ENCODE data around the gene ZSCAN9.
A peak's percentile ranks its signal among the peaks of the same experiment; 100 is the strongest.

The ZSCAN9 gene

GRCh38 chr6:28224131-28225055 lies 682 bp upstream of the ZSCAN9 start:
- DNase-seq = no peak

- no peak for DNase-seq
These were observed 1.4 kb downstream of the ZSCAN9 start for GRCh38 chr6:28226460-28226859.

- no peak for DNase-seq
These were observed 7.7 kb downstream of the ZSCAN9 start for GRCh38 chr6:28232785-28233184.

GRCh38 chr6:28235912-28236452 lies 10.9 kb downstream of the ZSCAN9 start:
- no peak for DNase-seq

GRCh38 chr6:28239636-28240035 lies 14.6 kb downstream of the ZSCAN9 start:
- DNase-seq = no peak

- DNase-seq = no peak
These were observed 15.4 kb downstream of the ZSCAN9 start for GRCh38 chr6:28240471-28240870.

- no peak for DNase-seq
These were observed 18.9 kb downstream of the ZSCAN9 start for GRCh38 chr6:28243946-28244345.

GRCh38 chr6:28245206-28245941 lies 20.3 kb downstream of the ZSCAN9 start:
- no peak for DNase-seq

GRCh38 chr6:28248916-28249315 lies 23.8 kb downstream of the ZSCAN9 start:
- DNase-seq = no peak

GRCh38 chr6:28250747-28251146 lies 25.7 kb downstream of the ZSCAN9 start:
- DNase-seq = no peak

GRCh38 chr6:28251661-28252008 lies 26.6 kb downstream of the ZSCAN9 start:
- DNase-seq = peak in 1 of 2 donors; percentile 37

- peak; percentile 82 to 89 for DNase-seq
These were observed 27.2 kb downstream of the ZSCAN9 start, which contains the start of gene ZKSCAN4 for GRCh38 chr6:28252009-28252975. Gene ZKSCAN4 (minus strand): TSS chr6:28252269. CDS start chr6:28251980, 289 bp downstream.

- no peak for DNase-seq
These were observed 29.0 kb downstream of the ZSCAN9 start for GRCh38 chr6:28254121-28254519.

GRCh38 chr6:28257042-28257441 lies 32.0 kb downstream of the ZSCAN9 start:
- DNase-seq = no peak

GRCh38 chr6:28258877-28259777 lies 34.1 kb downstream of the ZSCAN9 start, which contains the start of gene NKAPL:
Gene NKAPL (plus strand): TSS chr6:28259297. CDS start chr6:28259372, 75 bp downstream.
- peak; percentile 60 to 78 for DNase-seq

- no peak for DNase-seq
These were observed 38.8 kb downstream of the ZSCAN9 start for GRCh38 chr6:28263922-28264321.

GRCh38 chr6:28264834-28265401 lies 39.8 kb downstream of the ZSCAN9 start:
- DNase-seq = no peak

- no peak for DNase-seq
These were observed 41.5 kb downstream of the ZSCAN9 start for GRCh38 chr6:28266563-28266961.

GRCh38 chr6:28266962-28267694 lies 42.1 kb downstream of the ZSCAN9 start, which contains the start of gene ZSCAN26:
Gene ZSCAN26 (plus strand): TSS chr6:28267143. CDS start chr6:28271920, 4,777 bp downstream.
- peak; percentile 86 to 91 for DNase-seq

GRCh38 chr6:28267695-28268059 lies 42.6 kb downstream of the ZSCAN9 start:
- no peak for DNase-seq
